Lower leg skin (tissue), 4 donors: ENCODE results near the gene TNS3. TPM values are rescaled to one million over a fixed set of nuclear protein-coding genes. Genes with fewer than 3 reads are reported as not detected.

Experiments used
- DNase-seq, 2 donors: peaks; one replicate each; pipeline ENCODE4 v3.0.0-alpha.2; 2019; ENCODE audit warnings: low spot score in 2 of 2
- H3K4me3 ChIP-seq: fragments of 200-600 bp; sonication (generic); 2 replicates; pipeline ENCODE4 v1.5.1; 2017; ENCODE audit warnings: mild to moderate bottlenecking, low read depth; ENCODE audit not compliant: poor library complexity, severe bottlenecking
- CTCF ChIP-seq, 3 donors: fragments of 450-650 bp; IDR thresholded peaks; one replicate each; pipeline ENCODE4 v1.5.1; 2016; ENCODE audit warnings: antibody characterized with exemption in 3 of 3, mild to moderate bottlenecking in 3 of 3, moderate library complexity in 2 of 3
- POLR2A ChIP-seq, 2 donors: fragments of 450-650 bp; IDR thresholded peaks; one replicate each; pipeline ENCODE4 v1.6.1; 2016 to 2017; ENCODE audit warnings: antibody characterized with exemption in 2 of 2, mild to moderate bottlenecking in 1 of 2, moderate library complexity in 1 of 2
- WGBS, 2 donors: methylation state at CpG; one replicate each; pipeline ENCODE4 v1.1.5; 2018; 5-methylcytosine and 5-hydroxymethylcytosine counted together
- intact Hi-C: fragments of 100-400 bp; cut with DNase I; formaldehyde crosslinking; loops from one replicate; pipeline ENCODE4 v1.15.0; 2023; ENCODE audit warnings: low total_unique reads
- total RNA-seq, 4 donors: library from RNA; depleted of rRNA; stranded (reverse); fragments of >200 nt; gene quantifications; one replicate each; pipeline ENCODE4 v1.1.0, GENCODE V29; 2016

Gene TNS3
- total RNA-seq, 4 donors from 2014 or later = 19.5 to 33.9 (median 25.5) TPM

- DNase-seq = peak; percentile 71 to 95
- intact Hi-C loops = no loop called here
- TF ChIP-seq POLR2A (IDR thresholded peaks at IDR 0.05) (no peak), CTCF (IDR thresholded peaks at IDR 0.05) (no peak)
- 3 to 5% methylated on average over 41 to 61 of the region's 64 CpGs for WGBS, 2 donors
- H3K4me3 ChIP-seq = no peak overlapping the region
Observed at GRCh38 chr7:47254081-47254977, 327.6 kb downstream of the TNS3 start.

- DNase-seq = peak in 1 of 2 donors; percentile 89
- intact Hi-C loops = no loop called here
- no peak overlapping the region for H3K4me3 ChIP-seq
- 4% methylated on average over 14 of the region's 14 CpGs for WGBS, 2 donors
- TF ChIP-seq CTCF (IDR thresholded peaks at IDR 0.05) (no peak), POLR2A (IDR thresholded peaks at IDR 0.05) (no peak)
Observed at GRCh38 chr7:47253650-47254080, 328.2 kb downstream of the TNS3 start.

GRCh38 chr7:47252675-47253074, 329.2 kb downstream of the TNS3 start:
- H3K4me3 ChIP-seq = no peak overlapping the region
- WGBS, 2 donors = 92 to 96% methylated on average over 5 of the region's 5 CpGs
- TF ChIP-seq CTCF (IDR thresholded peaks at IDR 0.05) = no peak
- no peak for TF ChIP-seq POLR2A (IDR thresholded peaks at IDR 0.05)
- intact Hi-C loops = no loop called here
- no peak for DNase-seq

GRCh38 chr7:47249361-47249760, 332.6 kb downstream of the TNS3 start:
- no peak overlapping the region for H3K4me3 ChIP-seq
- WGBS, 2 donors = 79 to 84% methylated on average over 2 of the region's 2 CpGs
- intact Hi-C loops = loop anchor here (10.0 kb wide), 1 partner anchor 135 kb away; no protein-coding TSS in a partner anchor
- DNase-seq = no peak
- TF ChIP-seq CTCF (IDR thresholded peaks at IDR 0.05) = no peak
- TF ChIP-seq POLR2A (IDR thresholded peaks at IDR 0.05) = no peak

- 69 to 77% methylated on average over 3 of the region's 3 CpGs for WGBS, 2 donors
- TF ChIP-seq POLR2A (IDR thresholded peaks at IDR 0.05) = no peak
- TF ChIP-seq CTCF (IDR thresholded peaks at IDR 0.05) = no peak
- no peak overlapping the region for H3K4me3 ChIP-seq
- no peak for DNase-seq
- intact Hi-C loops = loop anchor here (10.0 kb wide), 1 partner anchor 134 kb away; no protein-coding TSS in a partner anchor
Observed at GRCh38 chr7:47248797-47249196, 333.1 kb downstream of the TNS3 start.
